Right renal pelvis (tissue), 4 donors: Measurements from ENCODE around the gene UGT2B7. TPM values are rescaled to one million over a fixed set of nuclear protein-coding genes. Genes with fewer than 3 reads are reported as not detected.
"Not testable (repeated sequence)": the region's sequence is repeated elsewhere in the genome, so short reads cannot be mapped to it uniquely, and the experiment has no call there.

ENCODE experiments used
- DNase-seq, 4 donors: peaks; one replicate each; pipeline ENCODE4 v3.0.0-alpha.2; 2013; ENCODE audit warnings: low read depth in 4 of 4, low spot score in 3 of 4, missing footprints in 1 of 4
- polyA plus RNA-seq, 4 donors: library from polyadenylated mRNA; unstranded; fragments of 120-200 nt; gene quantifications; one replicate each; pipeline ENCODE4 v1.2.1, GENCODE V29; 2013; ENCODE audit not compliant: insufficient read length in 4 of 4

UGT2B7 gene
- polyA plus RNA-seq: 10 to 100 TPM; 64.4 to 94.6 (median 82.2) TPM

GRCh38 chr4:69096111-69096656 lies at the start of gene UGT2B7:
Gene UGT2B7 (plus strand): TSS chr4:69096474. CDS start chr4:69096521, 47 bp downstream.
- no peak for DNase-seq

DNA sequence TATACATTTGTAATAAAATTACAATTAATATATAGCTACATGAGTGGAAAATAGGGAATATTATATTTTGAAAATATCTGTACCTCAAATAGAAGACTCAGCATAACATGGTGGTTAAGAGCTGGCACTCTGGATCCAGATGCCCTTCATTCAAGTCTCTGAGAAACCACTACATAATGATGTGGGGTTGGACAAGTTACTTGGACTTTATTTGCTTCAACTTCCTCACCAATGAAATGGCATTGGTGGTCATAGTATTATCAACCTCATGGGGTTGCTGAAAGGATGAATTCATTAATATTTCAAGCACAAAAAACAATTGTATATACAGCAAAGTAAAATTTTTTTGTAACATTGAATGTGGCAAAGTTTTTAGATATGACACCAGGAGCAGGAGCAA lies 46.4 kb upstream of the UGT2B7 start:
- DNase-seq: no peak

DNA sequence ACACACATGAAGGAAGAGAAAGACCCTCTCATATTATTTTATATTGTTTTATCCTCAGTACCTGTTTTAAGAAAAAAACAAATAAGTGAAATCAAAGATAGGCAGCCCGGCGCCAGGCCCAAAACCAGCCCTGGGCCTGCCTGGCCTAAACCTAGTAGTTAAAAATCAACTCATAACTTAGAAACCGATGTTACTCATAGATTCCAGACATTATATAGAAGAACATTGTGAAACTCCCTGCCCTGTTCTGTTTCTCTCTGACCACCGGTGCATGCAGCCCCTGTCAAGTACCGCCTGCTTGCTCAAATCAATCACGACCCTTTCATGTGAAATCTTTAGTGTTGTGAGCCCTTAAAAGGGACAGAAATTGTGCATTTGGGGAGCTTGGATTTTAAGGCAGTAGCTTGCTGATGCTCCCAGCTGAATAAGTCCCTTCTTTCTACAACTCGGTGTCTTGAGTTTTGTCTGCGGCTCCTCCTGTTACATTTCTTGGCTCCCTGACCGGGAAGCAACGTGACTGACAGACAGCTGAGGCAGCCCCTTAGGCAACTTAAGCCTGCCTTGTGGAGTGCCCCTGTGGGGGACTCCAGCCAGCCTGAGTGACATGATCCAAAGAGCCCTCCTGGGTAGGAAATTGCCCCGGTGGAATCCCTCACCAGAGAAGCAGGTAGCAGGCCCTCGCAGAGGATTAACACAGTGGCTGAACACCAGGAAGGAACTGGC lies 45.3 kb upstream of the UGT2B7 start:
- not testable (repeated sequence) for DNase-seq

DNA sequence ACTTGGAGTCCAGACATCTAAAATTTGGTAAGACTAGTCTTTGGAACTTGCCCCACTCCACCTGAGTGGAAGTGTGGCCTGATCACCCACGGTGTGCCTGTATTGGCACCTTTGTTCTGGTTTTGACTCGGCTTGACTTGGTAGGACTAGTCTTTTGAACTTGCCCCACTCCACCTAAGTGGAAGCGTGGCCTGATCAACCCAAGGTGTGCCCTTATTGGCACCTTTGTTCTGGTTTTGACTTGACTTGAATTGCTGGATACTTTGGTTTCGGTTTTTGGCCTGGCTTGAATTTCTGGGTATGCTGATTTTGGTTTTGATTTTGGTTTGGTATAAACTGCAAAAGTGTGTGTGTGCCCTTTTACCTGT lies 44.7 kb upstream of the UGT2B7 start:
- DNase-seq: no peak

DNA sequence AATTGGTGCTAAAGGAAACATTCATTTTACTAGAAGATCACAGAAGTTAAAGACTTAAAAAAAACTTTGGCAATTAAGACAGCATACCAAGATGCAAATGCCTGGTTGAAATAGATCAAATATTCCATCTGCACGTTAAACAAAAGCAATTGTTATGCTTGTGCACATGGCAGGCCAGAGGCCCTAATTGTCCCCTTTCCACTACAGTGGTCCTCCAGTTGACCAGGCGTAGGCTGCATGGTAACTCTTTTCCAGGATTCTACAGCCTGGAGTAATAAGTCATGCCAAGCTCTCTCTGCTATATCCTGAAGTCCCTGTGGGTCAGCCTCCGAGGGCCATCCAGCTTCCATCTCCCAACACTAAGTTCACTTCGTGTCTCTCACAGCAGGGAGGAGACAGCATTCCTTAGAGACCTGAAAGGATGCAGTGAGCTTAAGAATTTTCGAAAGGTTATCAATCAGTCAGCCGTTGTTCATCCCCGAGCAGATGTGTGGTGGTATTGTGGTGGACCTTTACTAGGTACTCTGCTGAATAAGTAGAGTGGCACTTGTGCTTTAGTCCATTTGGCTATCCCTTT lies 42.9 kb upstream of the UGT2B7 start:
- DNase-seq: not testable (repeated sequence)

GRCh38 chr4:69054033-69054432 lies 42.2 kb upstream of the UGT2B7 start:
- DNase-seq: not testable (repeated sequence)

GRCh38 chr4:69054578-69055200 lies 41.6 kb upstream of the UGT2B7 start:
- no peak for DNase-seq

DNA sequence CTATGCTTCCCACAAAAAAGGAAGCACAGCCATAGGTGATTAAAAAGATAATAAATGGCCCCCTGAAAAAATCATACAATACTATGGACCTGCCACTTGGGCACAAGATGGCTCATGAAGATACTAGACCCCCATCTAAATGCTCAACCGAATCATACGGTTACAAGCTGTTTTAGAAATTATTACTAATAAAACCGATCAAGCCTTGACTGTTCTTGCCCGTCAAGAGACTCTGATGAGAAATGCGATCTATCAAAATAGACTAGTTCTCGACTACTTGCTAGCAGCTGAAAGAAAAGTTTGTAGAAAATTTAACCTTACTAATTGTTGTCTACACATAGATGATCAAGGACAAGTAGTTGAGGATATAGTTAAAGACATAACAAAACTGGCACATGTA lies 40.1 kb upstream of the UGT2B7 start:
- no peak for DNase-seq

DNA sequence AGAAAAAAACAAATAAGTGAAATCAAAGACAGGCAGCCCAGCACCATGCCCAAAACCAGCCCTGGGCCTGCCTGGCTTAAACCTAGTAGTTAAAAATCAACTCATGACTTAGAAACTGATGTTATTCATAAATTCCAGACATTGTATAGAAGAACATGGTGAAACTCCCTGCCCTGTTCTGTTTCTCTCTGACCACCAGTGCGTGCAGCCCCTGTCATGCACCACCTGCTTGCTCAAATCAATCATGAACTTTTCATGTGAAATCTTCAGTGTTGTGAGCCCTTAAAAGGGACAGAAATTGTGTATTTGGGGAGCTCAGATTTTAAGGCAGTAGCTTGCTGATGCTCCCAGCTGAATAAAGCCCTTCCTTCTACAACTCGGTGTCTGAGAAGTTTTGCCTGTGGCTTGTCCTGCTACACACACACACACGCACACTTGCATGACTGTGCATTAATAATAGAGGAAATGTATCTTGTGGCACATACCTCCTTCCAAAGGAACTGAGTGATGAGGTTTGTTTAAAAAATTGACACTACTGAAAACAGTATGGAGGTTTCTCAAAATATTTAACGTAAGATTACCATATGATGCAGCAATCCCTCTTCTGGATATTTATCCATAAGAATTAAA lies 39.2 kb upstream of the UGT2B7 start:
- DNase-seq: no peak

DNA sequence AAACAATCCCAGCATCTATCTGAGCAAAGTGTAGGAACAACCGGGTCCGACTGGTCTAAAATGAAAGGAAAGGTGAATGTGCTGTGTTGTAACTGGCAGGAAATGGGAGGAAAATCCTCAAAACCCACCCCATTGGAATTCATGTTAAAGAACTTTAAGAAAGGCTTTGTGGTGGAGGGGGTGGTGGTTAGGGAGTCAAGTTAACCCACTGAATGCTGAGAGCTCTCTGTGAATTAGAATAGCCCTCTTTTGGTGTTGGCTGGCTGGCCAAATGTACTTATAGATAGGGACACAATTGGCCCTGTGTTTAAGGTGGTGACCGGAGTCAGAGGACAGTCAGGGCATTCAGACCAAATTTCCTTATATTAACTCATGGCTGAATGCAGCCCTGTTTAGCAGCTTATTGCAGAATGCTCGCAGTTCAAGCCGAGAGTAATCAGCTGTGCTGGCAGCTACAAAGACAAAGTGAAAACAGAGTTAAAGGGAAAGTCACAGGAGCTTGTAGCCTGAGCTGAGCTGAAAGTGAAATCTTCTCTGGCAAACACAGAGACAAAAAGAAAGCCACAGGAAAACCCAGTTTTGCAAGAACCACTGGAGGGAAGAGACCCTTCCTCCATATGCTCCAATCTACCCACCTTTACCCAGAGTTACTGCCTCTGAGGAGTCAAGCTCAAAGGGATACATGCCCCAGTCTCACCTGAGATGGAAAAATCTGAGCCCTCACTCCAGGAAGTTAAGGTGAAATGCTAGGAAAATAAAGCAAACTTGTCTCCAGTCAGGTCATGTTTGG lies 38.5 kb upstream of the UGT2B7 start:
- DNase-seq: no peak

- no peak for DNase-seq
Measured at GRCh38 chr4:69058410-69059059, 37.7 kb upstream of the UGT2B7 start.

- no peak for DNase-seq
Measured at GRCh38 chr4:69060651-69061308, 35.5 kb upstream of the UGT2B7 start.

DNA sequence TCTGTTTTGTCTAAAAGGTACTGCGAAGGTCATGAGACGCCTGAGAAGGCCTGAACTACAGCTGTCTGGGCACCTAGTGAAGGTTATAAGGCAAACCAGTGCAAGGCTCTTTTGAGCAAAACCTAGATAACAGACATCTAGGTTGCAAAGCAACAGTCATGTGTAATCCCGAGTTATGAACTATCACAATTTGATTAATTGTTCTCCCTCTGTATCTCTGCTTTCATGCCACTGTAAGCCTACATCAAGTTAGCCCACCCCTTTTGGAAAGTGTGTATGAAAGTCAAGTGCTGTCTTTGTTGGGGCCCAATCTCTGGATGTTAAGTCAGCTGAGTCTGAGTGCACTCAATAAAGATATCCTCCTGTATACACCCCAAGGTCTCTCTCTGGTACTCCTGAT lies 31.9 kb upstream of the UGT2B7 start:
- DNase-seq: no peak

GRCh38 chr4:69066945-69067344 lies 29.3 kb upstream of the UGT2B7 start:
- DNase-seq: no peak

- DNase-seq: no peak
Measured at GRCh38 chr4:69069085-69069484, 27.2 kb upstream of the UGT2B7 start.

DNA sequence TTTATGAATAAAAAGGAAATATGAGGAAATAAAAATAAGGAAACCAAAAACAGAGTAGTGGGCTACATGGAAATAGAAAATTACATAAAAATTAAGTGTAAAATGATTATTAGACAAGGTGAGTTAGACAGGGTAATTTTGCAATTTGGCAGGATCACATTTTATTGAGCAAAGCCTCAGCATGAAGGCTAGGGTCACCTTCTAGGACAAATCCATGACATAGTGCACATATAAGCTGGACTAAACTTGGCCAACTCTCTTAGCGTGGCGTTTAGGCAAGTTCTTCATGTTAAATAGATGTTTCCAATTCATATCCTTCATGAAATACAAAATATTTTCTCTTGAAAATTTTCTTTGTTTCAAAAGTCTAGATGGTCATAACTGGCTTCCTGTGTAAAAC lies 25.7 kb upstream of the UGT2B7 start:
- DNase-seq: no peak

GRCh38 chr4:69071286-69071685 lies 25.0 kb upstream of the UGT2B7 start:
- no peak for DNase-seq

DNA sequence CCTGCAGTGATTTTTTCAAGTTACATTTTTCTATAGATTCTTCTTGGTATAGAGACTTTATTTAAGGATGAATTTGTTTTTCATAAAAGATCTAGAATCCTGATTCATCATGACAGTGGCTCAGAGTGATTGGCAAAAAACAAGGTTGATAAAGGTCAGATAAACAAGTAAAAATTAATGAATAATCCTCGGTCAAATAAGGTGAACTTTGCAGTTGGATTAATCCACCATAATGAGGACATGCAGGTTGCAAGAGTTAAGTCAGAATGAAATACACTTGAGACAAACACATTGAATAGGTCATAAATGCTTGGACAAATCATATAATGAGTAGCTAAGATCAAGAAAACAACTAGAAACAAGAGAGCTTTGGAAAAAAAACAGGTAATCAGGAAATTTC lies 22.9 kb upstream of the UGT2B7 start:
- DNase-seq: no peak

- DNase-seq: no peak
Measured at GRCh38 chr4:69075061-69075792, 21.0 kb upstream of the UGT2B7 start.
